B cell (primary cell): ENCODE results near the gene CNTN4.

Experiments used
- CTCF ChIP-seq: fragments of 200-600 bp; IDR thresholded peaks from one replicate; pipeline ENCODE4 v1.8.0; 2022; ENCODE audit warnings: antibody characterized with exemption, mild to moderate bottlenecking
- EZH2 ChIP-seq: IDR thresholded peaks from 2 replicates; pipeline ENCODE4 v1.6.1; 2012; ENCODE audit warnings: borderline replicate concordance, low read depth, mild to moderate bottlenecking, moderate library complexity, low read length; ENCODE audit not compliant: insufficient read depth, poor library complexity, severe bottlenecking

DNA sequence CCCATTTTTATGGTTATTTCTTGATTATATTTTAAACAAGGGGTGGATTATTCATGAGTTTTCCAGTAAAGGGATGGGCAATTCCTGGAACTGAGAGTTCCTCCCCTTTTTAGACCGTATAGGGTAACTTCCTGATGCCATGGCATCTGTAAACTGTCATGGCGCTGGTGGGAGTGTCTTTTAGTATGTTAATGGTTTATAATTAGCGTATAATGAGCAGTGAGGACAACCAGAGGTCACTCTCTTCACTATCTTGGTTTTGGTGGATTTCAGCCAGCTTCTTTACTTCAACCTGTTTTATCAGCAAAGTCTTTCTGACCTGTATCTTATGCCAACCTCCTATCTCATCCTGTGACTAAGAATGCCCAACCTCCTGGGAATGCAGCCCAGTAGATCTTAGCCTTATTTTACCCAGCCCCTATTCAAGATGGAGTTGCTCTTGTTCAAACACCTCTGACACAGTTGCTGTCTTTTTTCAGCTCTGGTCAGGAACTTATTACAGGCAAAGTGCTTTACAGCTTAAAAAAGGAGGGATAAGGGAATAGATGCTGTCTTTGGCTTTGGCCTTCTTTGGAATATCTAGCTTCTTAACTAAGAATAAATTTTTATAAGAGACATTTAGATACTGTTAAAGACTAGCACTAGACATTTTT is 257.8 kb downstream of the CNTN4 start:
- no peak for TF ChIP-seq CTCF
- TF ChIP-seq EZH2 = no peak
